Fibroblast of lung (primary cell): Measurements from ENCODE around the gene KAZALD1. TPM values are rescaled to one million over a fixed set of nuclear protein-coding genes. Genes with fewer than 3 reads are reported as not detected.
A peak's percentile ranks its signal among the peaks of the same experiment; 100 is the strongest.

Source experiments
- DNase-seq, 2 donors: peaks; one replicate each; pipeline versions ENCODE4 v3.0.0 to v3.0.0-alpha.2; 2010; ENCODE audit warnings: low read depth in 2 of 2
- H2AFZ ChIP-seq: 2 replicates; pipeline ENCODE4 v1.5.1; 2012; ENCODE audit warnings: low read length, control low read depth, inconsistent platforms
- H3K27ac ChIP-seq: 2 replicates; pipeline ENCODE4 v1.5.1; 2011; ENCODE audit warnings: low read length, control low read depth; ENCODE audit not compliant: insufficient read depth
- H3K27me3 ChIP-seq: 2 replicates; pipeline ENCODE4 v1.5.1; 2011; ENCODE audit warnings: mild to moderate bottlenecking, low read length; ENCODE audit not compliant: control insufficient read depth, insufficient read depth
- H3K36me3 ChIP-seq: 2 replicates; pipeline ENCODE4 v1.5.1; 2011; ENCODE audit warnings: low read length; ENCODE audit not compliant: control insufficient read depth, insufficient read depth
- H3K4me1 ChIP-seq: 2 replicates; pipeline ENCODE4 v1.5.1; 2011; ENCODE audit warnings: low read length; ENCODE audit not compliant: control insufficient read depth, insufficient read depth; ENCODE audit errors: extremely low read depth
- H3K4me2 ChIP-seq: 2 replicates; pipeline ENCODE4 v1.5.1; 2011; ENCODE audit warnings: low read length, control low read depth; ENCODE audit not compliant: insufficient read depth; ENCODE audit errors: extremely low read depth
- H3K4me3 ChIP-seq, 4 experiments: fragments of 200-600 bp in 1 of 4; sonication (generic) in 1 of 4; replicated peaks in 1 of 4; 2 replicates each; pipeline ENCODE4 v1.5.1; 2011 to 2016; ENCODE audit warnings: low read length in 4 of 4, low read depth in 3 of 4, mild to moderate bottlenecking in 3 of 4, control low read depth in 2 of 4, inconsistent platforms in 1 of 4, mixed read lengths in 1 of 4; ENCODE audit not compliant: insufficient read depth in 1 of 4; ENCODE audit errors: control extremely low read depth in 1 of 4
- H3K79me2 ChIP-seq: 2 replicates; pipeline ENCODE4 v1.5.1; 2012; ENCODE audit warnings: mild to moderate bottlenecking, low read length, inconsistent platforms; ENCODE audit not compliant: control insufficient read depth, insufficient read depth
- H3K9ac ChIP-seq: 2 replicates; pipeline ENCODE4 v1.5.1; 2011; ENCODE audit warnings: mild to moderate bottlenecking, low read length, control low read depth; ENCODE audit not compliant: insufficient read depth
- H3K9me3 ChIP-seq: 2 replicates; pipeline ENCODE4 v1.5.1; 2012; ENCODE audit warnings: low read depth, low read length; ENCODE audit not compliant: control insufficient read depth, insufficient read depth
- H4K20me1 ChIP-seq: 2 replicates; pipeline ENCODE4 v1.5.1; 2011; ENCODE audit warnings: low read length; ENCODE audit not compliant: control insufficient read depth, insufficient read depth; ENCODE audit errors: extremely low read depth
- CTCF ChIP-seq, 2 donors: IDR thresholded peaks in 1 of 2; conservative IDR thresholded peaks in 1 of 2; 1 replicate in 1 of 2; 2 replicates in 1 of 2; pipeline ENCODE4 v1.5.1; 2011 to 2012; ENCODE audit warnings: low read length in 2 of 2, control low read depth in 1 of 2, inconsistent platforms in 1 of 2, low read depth in 1 of 2, mild to moderate bottlenecking in 1 of 2
- EZH2 ChIP-seq: IDR thresholded peaks from 2 replicates; pipeline ENCODE4 v1.5.1; 2012; ENCODE audit warnings: low read length, control low read depth, mild to moderate bottlenecking; ENCODE audit errors: missing control alignments
- polyA plus RNA-seq, 2 donors: library from polyadenylated mRNA; depleted of rRNA in 1 of 2; stranded (reverse) in 1 of 2; unstranded in 1 of 2; fragments of >200 nt; gene quantifications; 2 replicates each; pipeline ENCODE4 v1.2.1, GENCODE V29; 2011 to 2012; ENCODE audit warnings: missing spikeins in 1 of 2
- total RNA-seq: library from RNA; depleted of rRNA; stranded (reverse); fragments of >200 nt; gene quantifications from 2 replicates; pipeline ENCODE4 v1.2.1, GENCODE V29; 2014

Gene KAZALD1
- total and polyA plus RNA-seq, 2 donors (not counting 1 experiment from before 2014, with no cell fraction given) = 4.6 to 19.8 TPM

GRCh38 chr10:101027106-101027720 lies 34.6 kb upstream of the KAZALD1 start:
- Histone ChIP-seq H3K9ac (no peak overlapping the region), H3K36me3 (no peaks in the 10 kb centered on the region), H3K9me3 (no peaks in the 10 kb centered on the region), H3K4me3 (no peak overlapping the region), H4K20me1 (no peaks in the 10 kb centered on the region), H3K27me3 (no peaks in the 10 kb centered on the region), H2AFZ (no peak overlapping the region), H3K4me1 (peaks cover 8% of the 10 kb centered on the region), H3K4me2 (no peak overlapping the region), H3K79me2 (no peaks in the 10 kb centered on the region), H3K27ac (no peak overlapping the region)
- DNase-seq = no peak
- TF ChIP-seq EZH2 = no peak
- no peak for TF ChIP-seq CTCF (conservative IDR thresholded peaks at IDR 0.05 in 1 of 2, IDR thresholded peaks at IDR 0.05 in 1 of 2; ENCODE audit: low read depth in 1 of 2, low read length in 2 of 2)

- H3K4me1 ChIP-seq = peaks cover 10% of the 10 kb centered on the region
- no peak overlapping the region for H3K4me3 ChIP-seq
- H3K4me2 ChIP-seq = no peak overlapping the region
- H3K27ac ChIP-seq = no peak overlapping the region
- H2AFZ ChIP-seq = no peak overlapping the region
- peaks cover 7% of the 10 kb centered on the region for H3K79me2 ChIP-seq
- no peaks in the 10 kb centered on the region for H4K20me1 ChIP-seq
- no peaks in the 10 kb centered on the region for H3K27me3 ChIP-seq
- no peaks in the 10 kb centered on the region for H3K36me3 ChIP-seq
- no peak overlapping the region for H3K9ac ChIP-seq
- TF ChIP-seq CTCF (conservative IDR thresholded peaks at IDR 0.05 in 1 of 2, IDR thresholded peaks at IDR 0.05 in 1 of 2; ENCODE audit: low read depth in 1 of 2, low read length in 2 of 2) (no peak), EZH2 (no peak)
- no peaks in the 10 kb centered on the region for H3K9me3 ChIP-seq
- no peak for DNase-seq
These were observed 33.1 kb upstream of the KAZALD1 start for GRCh38 chr10:101028446-101029337.

- no peak overlapping the region for H3K4me3 ChIP-seq
- H3K79me2 ChIP-seq = peaks cover 15% of the 10 kb centered on the region
- no peak overlapping the region for H3K4me2 ChIP-seq
- no peak overlapping the region for H3K9ac ChIP-seq
- peaks cover 10% of the 10 kb centered on the region for H3K4me1 ChIP-seq
- H3K27me3 ChIP-seq = no peaks in the 10 kb centered on the region
- H3K9me3 ChIP-seq = no peaks in the 10 kb centered on the region
- H4K20me1 ChIP-seq = no peaks in the 10 kb centered on the region
- H3K36me3 ChIP-seq = no peaks in the 10 kb centered on the region
- DNase-seq = no peak
- TF ChIP-seq CTCF (conservative IDR thresholded peaks at IDR 0.05 in 1 of 2, IDR thresholded peaks at IDR 0.05 in 1 of 2; ENCODE audit: low read depth in 1 of 2, low read length in 2 of 2) = peak in 1 of 2 donors; percentile 20
- TF ChIP-seq EZH2 = no peak
- H2AFZ ChIP-seq = no peak overlapping the region
- H3K27ac ChIP-seq = no peak overlapping the region
These were observed 32.1 kb upstream of the KAZALD1 start for GRCh38 chr10:101029520-101030295.
